Activated naive CD8-positive, alpha-beta T cell treated with anti-CD3 and anti-CD28 coated beads, Interleukin-2, amount 10 ng/mL, durations not matched to agents 7 days and 5 days (primary cell): ENCODE data around the gene SLC8A1. TPM values are rescaled to one million over a fixed set of nuclear protein-coding genes. Genes with fewer than 3 reads are reported as not detected.
"Not testable (repeated sequence)": the region's sequence is repeated elsewhere in the genome, so short reads cannot be mapped to it uniquely, and the experiment has no call there.

ENCODE experiments used
- ATAC-seq: fragments of 150-1000 bp; cut with Tn5 transposase; one replicate; pipeline ENCODE4 v1.10.0; 2021; ENCODE audit warnings: low read depth, moderate library complexity
- POLR2A ChIA-PET: fragments of 350-600 bp; sonication (Branson Sonifier 250); formaldehyde crosslinking; loops from one replicate; lab custom pipeline; 2021; ENCODE audit warnings: antibody characterized with exemption; lab: Charles Lee
- DNase-seq: peaks from one replicate; pipeline ENCODE4 v3.0.0; 2021
- H3K27ac Mint-ChIP-seq: one replicate; pipeline ENCODE4 v1.8.0; 2022; ENCODE audit warnings: mild to moderate bottlenecking, mixed read lengths
- H3K27me3 Mint-ChIP-seq: one replicate; pipeline ENCODE4 v1.8.0; 2022; ENCODE audit warnings: mild to moderate bottlenecking, moderate library complexity, mixed read lengths
- H3K36me3 Mint-ChIP-seq: one replicate; pipeline ENCODE4 v1.8.0; 2021; ENCODE audit warnings: mild to moderate bottlenecking, mixed read lengths
- H3K4me1 Mint-ChIP-seq: one replicate; pipeline ENCODE4 v1.8.0; 2021; ENCODE audit warnings: mixed read lengths
- H3K4me3 Mint-ChIP-seq: one replicate; pipeline ENCODE4 v1.8.0; 2022; ENCODE audit warnings: mild to moderate bottlenecking, moderate library complexity, mixed read lengths
- H3K9me3 Mint-ChIP-seq: one replicate; pipeline ENCODE4 v1.8.0; 2021; ENCODE audit warnings: mixed read lengths
- total RNA-seq, 2 experiments: library from RNA; stranded (reverse); gene quantifications; one replicate each; pipeline ENCODE4 v1.2.3, GENCODE V29; 2021

SLC8A1 gene
- total RNA-seq, 2 experiments from 2014 or later = 0.68 to 0.75 TPM

GRCh38 chr2:40093021-40093675, 358.7 kb downstream of the SLC8A1 start:
- Mint-ChIP-seq H3K36me3 (no peaks in the 10 kb centered on the region), H3K4me1 (no peaks in the 10 kb centered on the region), H3K27ac (no peak overlapping the region), H3K9me3 (peaks cover under 1% of the 10 kb centered on the region), H3K27me3 (peaks cover 3% of the 10 kb centered on the region), H3K4me3 (no peak overlapping the region)
- DNase-seq (no peak), ATAC-seq (no peak)
- POLR2A ChIA-PET = no interaction called here

- Mint-ChIP-seq H3K4me3 (no peak overlapping the region), H3K4me1 (no peaks in the 10 kb centered on the region), H3K27ac (no peak overlapping the region), H3K27me3 (peaks cover 1% of the 10 kb centered on the region), H3K36me3 (no peaks in the 10 kb centered on the region), H3K9me3 (peaks cover 1% of the 10 kb centered on the region)
- ATAC-seq (no peak), DNase-seq (no peak)
- POLR2A ChIA-PET = no interaction called here
Measured at GRCh38 chr2:40090044-40090443, 361.8 kb downstream of the SLC8A1 start.

DNA sequence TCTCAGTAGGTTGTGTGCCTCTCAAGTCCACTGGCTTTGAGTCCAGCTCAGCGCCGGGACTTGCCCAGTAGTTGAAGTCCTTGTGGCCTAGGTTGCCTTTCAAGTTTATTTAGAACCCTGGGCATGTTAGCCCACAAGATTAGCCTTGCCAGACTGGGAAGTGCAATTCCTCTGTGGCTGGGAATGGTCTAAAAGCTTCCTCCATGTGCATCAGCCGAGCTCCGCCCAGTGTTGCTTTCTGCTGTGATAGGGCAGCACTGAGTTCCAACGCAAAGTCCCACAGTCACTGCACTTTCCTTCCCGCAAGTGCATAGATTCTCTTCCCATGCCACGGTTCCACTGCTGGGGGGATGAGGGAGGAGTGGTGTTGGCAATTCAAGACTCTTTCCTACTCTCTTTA, 364.0 kb downstream of the SLC8A1 start:
- POLR2A ChIA-PET = no interaction called here
- Mint-ChIP-seq H3K27me3 (no peaks in the 10 kb centered on the region), H3K4me1 (no peaks in the 10 kb centered on the region), H3K9me3 (peaks cover 1% of the 10 kb centered on the region), H3K27ac (no peak overlapping the region), H3K4me3 (no peak overlapping the region), H3K36me3 (no peaks in the 10 kb centered on the region)
- no peak for ATAC-seq
- no peak for DNase-seq

DNA sequence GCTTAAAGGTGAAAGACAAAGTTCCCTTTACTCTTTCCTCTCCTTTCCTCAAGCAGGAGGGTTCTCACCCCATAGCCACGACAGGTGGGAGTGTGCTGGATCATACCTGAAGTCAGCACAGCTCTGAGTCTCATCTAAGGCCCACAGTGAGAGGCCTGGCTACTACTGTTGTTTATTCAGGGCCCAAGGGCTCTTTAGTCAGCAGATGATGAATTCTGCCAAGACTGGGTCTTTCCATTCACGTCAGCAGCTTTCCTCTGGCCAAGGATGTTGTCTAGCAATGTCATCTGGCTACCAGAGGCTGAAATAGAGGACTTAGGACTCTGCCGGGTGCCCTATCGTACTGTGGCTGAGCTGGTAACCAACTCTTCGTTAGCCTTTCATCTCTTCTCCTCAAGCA, 364.5 kb downstream of the SLC8A1 start:
- Mint-ChIP-seq H3K9me3 (peaks cover 1% of the 10 kb centered on the region), H3K27ac (no peak overlapping the region), H3K4me3 (no peak overlapping the region), H3K4me1 (no peaks in the 10 kb centered on the region), H3K27me3 (no peaks in the 10 kb centered on the region), H3K36me3 (no peaks in the 10 kb centered on the region)
- POLR2A ChIA-PET = no interaction called here
- no peak for DNase-seq
- ATAC-seq = no peak

GRCh38 chr2:40085786-40086185, 366.1 kb downstream of the SLC8A1 start:
- no peaks in the 10 kb centered on the region for H3K4me1 Mint-ChIP-seq
- POLR2A ChIA-PET = no interaction called here
- H3K27me3 Mint-ChIP-seq = no peaks in the 10 kb centered on the region
- H3K9me3 Mint-ChIP-seq = peaks cover 1% of the 10 kb centered on the region
- no peak for ATAC-seq
- H3K27ac Mint-ChIP-seq = no peak overlapping the region
- no peaks in the 10 kb centered on the region for H3K36me3 Mint-ChIP-seq
- no peak overlapping the region for H3K4me3 Mint-ChIP-seq
- DNase-seq = no peak

DNA sequence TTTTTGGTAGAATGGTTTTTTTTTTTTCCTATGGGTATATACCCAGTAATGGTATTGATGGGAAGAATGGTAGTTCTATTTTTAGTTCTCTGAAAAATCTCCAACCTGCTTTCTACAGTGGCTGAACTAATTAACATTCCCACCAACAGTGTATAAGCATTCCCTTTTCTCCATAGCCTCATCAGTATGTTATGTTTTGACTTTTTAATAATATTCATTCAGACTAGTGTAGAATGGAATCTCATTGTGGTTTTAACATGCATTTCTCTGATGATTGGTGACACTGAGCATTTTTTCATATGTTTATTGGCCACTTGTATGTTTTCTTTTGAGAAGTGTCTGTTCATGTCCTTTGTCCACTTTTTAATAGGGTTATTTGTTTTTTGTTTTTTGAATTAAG, 378.6 kb downstream of the SLC8A1 start:
- POLR2A ChIA-PET, H3K4me1 Mint-ChIP-seq, H3K9me3 Mint-ChIP-seq, H3K27ac Mint-ChIP-seq, ATAC-seq, H3K27me3 Mint-ChIP-seq, H3K36me3 Mint-ChIP-seq, DNase-seq, H3K4me3 Mint-ChIP-seq: not testable (repeated sequence)

DNA sequence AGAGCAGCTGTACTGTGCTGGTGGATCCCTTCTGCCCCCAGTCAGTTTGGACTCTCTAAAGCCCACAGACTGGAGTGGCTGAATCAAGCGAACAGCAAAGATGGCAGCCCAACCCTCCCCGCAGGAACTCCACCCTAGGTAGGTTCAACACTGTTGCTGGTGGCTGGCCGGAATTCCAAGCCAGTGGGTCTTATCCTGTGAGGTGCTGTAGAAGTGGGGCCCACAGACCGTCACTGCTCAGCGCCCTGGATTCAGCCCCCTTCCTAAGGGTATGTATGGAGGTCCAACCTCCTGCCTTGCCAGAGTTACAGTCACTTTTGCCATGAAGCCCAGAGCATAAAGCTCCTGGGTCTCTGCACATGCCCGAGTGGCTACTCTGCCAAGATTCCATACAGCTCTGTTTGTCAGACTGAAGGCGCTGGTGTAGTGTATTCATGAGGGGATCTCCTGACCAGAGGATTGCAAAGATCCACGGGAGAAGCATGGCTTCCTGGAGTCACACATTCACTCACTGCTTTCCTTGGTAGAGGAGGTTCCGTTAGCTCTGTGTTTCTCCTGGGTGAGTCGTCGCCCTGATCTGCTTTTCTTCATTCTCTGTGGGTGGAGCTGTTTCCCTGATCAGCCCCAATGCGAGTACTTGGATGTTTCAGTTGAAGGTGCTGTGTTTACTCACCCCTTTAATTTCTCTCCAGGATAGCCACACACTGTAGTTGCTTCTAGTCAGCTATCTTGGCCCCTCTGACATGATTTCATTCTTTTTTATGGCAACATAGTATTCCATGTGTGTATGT, 379.3 kb downstream of the SLC8A1 start:
- Mint-ChIP-seq H3K27ac (no peak overlapping the region), H3K36me3 (no peaks in the 10 kb centered on the region), H3K27me3 (no peaks in the 10 kb centered on the region), H3K4me1 (no peaks in the 10 kb centered on the region), H3K4me3 (no peak overlapping the region), H3K9me3 (peaks cover 8% of the 10 kb centered on the region)
- ATAC-seq (no peak), DNase-seq (no peak)
- POLR2A ChIA-PET = no interaction called here

DNA sequence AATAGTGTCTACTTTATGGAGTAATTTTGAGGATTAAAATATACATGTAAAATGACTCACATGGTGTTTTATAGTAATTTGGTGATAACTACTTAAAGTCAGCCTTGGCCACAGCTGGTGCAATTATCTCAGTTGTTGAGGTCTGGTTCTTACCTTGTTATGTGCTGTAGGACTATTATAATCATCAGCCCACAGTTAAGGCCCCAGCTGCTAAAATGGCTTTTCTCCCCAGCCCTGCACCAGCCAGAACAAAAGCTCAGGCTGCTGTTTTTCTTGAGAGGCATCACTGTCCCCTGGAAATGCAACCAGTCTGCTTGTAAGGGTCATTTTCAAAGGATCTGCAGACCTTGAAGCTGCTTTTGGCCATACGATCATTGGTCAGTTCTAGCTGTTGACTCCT, 389.5 kb downstream of the SLC8A1 start:
- POLR2A ChIA-PET = no interaction called here
- H3K27ac Mint-ChIP-seq = no peak overlapping the region
- no peaks in the 10 kb centered on the region for H3K4me1 Mint-ChIP-seq
- ATAC-seq (no peak), DNase-seq (no peak)
- H3K36me3 Mint-ChIP-seq = no peaks in the 10 kb centered on the region
- no peak overlapping the region for H3K4me3 Mint-ChIP-seq
- peaks cover 3% of the 10 kb centered on the region for H3K27me3 Mint-ChIP-seq
- H3K9me3 Mint-ChIP-seq = peaks cover 4% of the 10 kb centered on the region

DNA sequence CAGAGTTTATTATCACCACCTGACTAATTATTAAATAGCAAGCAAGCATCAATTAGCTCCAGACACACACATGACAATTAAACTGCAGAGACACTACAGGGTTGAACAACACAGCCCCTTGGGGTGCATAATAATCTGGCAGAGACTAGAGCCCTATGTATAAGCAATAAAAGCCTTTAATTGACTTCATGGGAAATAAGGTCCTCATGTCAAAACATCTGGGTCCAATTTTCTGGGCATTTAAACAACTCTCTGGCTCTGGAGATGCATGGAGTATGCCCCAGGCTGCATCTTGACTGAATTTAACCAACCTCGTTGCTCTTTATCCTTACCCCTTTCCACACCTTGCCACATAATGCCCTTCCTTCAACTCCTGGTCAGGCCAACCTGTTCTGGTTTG, 402.1 kb downstream of the SLC8A1 start:
- Mint-ChIP-seq H3K27me3 (no peaks in the 10 kb centered on the region), H3K4me1 (no peaks in the 10 kb centered on the region), H3K27ac (no peak overlapping the region), H3K4me3 (no peak overlapping the region), H3K36me3 (no peaks in the 10 kb centered on the region), H3K9me3 (no peaks in the 10 kb centered on the region)
- no peak for DNase-seq
- ATAC-seq = no peak
- POLR2A ChIA-PET = no interaction called here

- ATAC-seq = no peak
- Mint-ChIP-seq H3K27me3 (no peaks in the 10 kb centered on the region), H3K4me3 (no peak overlapping the region), H3K9me3 (no peaks in the 10 kb centered on the region), H3K27ac (no peak overlapping the region), H3K4me1 (no peaks in the 10 kb centered on the region), H3K36me3 (no peaks in the 10 kb centered on the region)
- no peak for DNase-seq
- POLR2A ChIA-PET = no interaction called here
Measured at GRCh38 chr2:40048506-40048905, 403.4 kb downstream of the SLC8A1 start.

DNA sequence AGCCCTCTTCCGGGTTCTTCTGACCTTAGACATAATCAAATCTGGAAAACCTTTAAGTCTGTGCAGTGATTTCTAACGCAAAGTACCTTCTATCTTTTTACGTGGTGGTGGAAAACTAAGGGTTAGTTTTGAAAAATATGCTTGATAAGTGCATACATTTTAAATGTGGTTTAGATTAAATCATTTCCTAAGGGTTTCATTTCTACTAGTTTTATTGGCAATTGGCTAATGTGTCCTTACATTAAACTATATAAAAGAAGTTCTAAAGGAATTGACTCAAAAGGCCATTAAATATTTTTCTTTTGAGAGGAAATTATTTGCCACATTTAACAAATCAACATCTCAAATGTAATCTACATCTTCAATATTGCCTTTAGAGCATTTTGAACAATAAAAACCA, 404.5 kb downstream of the SLC8A1 start:
- POLR2A ChIA-PET = no interaction called here
- DNase-seq (no peak), ATAC-seq (no peak)
- no peaks in the 10 kb centered on the region for H3K27me3 Mint-ChIP-seq
- H3K9me3 Mint-ChIP-seq = no peaks in the 10 kb centered on the region
- no peaks in the 10 kb centered on the region for H3K36me3 Mint-ChIP-seq
- H3K27ac Mint-ChIP-seq = no peak overlapping the region
- no peaks in the 10 kb centered on the region for H3K4me1 Mint-ChIP-seq
- no peak overlapping the region for H3K4me3 Mint-ChIP-seq
